GM12872 (cell line): ENCODE measurements around the gene CCDC142.

Experiments
- TF ChIP-seq, protein P1 (sequence below): IDR thresholded peaks from 3 replicates; pipeline ENCODE4 v1.5.1; 2011; ENCODE audit warnings: low read depth, mild to moderate bottlenecking, low read length, moderate library complexity; ENCODE audit not compliant: insufficient read depth

Gene CCDC142

DNA sequence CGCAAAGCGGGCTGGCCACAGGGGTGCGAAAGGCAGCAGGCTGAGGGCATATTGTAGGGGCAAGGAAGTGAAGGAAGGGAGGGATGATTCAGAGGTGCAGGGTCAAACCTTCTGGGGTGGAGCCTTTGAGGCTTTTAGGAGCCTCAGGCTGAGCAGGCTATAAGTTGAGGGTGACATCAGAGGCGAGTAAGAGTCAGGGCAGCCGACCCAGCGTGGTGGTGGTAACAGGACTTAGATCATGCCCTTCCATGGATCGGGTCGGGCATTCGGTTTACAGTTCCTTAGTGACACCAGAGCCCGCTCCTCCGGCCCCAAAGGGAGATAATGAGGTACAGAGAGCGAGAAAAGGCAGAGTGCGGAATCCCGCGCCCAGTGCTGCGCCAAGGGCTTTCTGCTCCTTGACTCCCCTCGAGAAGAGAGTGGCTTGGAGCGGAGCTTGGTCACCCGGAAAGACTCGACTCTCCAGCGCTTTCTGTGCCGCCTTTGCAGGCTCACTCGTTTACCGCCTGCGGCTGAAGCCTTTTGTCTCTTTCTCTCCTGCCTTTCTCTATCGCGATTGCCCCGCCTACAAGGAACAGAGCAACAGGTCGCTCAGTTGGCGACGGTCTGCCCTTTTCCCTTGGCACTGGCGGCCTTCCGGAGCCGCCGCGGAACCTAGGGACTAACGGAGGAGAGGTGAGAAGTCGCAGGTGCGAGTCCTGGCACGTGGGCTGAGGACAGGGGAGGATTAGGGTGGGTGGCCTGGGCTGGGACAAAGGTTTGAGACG, 15.9 kb upstream of the CCDC142 start:
- TF ChIP-seq, protein P1, sequence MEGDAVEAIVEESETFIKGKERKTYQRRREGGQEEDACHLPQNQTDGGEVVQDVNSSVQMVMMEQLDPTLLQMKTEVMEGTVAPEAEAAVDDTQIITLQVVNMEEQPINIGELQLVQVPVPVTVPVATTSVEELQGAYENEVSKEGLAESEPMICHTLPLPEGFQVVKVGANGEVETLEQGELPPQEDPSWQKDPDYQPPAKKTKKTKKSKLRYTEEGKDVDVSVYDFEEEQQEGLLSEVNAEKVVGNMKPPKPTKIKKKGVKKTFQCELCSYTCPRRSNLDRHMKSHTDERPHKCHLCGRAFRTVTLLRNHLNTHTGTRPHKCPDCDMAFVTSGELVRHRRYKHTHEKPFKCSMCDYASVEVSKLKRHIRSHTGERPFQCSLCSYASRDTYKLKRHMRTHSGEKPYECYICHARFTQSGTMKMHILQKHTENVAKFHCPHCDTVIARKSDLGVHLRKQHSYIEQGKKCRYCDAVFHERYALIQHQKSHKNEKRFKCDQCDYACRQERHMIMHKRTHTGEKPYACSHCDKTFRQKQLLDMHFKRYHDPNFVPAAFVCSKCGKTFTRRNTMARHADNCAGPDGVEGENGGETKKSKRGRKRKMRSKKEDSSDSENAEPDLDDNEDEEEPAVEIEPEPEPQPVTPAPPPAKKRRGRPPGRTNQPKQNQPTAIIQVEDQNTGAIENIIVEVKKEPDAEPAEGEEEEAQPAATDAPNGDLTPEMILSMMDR: no peak

DNA sequence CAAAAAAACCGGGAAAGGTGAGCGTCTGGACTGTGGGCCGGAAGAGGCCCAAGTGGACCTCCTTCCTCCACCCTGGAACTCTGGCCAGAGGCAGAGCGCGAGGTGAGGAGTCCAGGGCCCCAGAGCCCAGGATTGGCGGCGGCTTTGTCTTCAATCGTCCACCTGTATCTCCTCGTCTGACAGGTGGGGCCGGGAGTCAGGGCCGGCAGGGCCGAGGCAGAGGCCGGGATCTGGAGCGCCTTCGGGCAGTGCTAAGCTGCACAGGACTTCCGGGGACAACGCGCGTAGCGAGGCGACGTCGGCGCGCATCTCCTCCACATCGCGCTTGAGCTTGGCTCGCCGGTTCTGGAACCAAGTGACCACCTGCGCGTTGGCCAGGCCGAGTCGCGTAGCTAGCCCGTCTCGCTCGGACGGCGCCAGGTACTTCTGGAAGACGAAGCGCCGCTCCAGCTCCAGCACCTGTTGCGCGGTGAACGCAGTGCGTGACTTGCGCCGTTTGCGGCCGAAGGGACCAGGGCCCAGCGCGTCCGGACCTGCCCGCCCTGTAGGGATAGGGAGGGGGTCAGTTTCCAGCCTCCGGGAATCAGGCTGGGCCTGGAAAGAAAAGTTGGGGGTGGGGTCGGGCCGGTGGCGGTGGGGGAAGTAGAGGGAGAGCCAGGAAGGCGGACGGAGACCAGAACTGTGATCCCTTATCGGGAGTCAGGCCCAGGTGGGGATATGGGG, 15.1 kb upstream of the CCDC142 start:
- TF ChIP-seq, protein P1: no peak

DNA sequence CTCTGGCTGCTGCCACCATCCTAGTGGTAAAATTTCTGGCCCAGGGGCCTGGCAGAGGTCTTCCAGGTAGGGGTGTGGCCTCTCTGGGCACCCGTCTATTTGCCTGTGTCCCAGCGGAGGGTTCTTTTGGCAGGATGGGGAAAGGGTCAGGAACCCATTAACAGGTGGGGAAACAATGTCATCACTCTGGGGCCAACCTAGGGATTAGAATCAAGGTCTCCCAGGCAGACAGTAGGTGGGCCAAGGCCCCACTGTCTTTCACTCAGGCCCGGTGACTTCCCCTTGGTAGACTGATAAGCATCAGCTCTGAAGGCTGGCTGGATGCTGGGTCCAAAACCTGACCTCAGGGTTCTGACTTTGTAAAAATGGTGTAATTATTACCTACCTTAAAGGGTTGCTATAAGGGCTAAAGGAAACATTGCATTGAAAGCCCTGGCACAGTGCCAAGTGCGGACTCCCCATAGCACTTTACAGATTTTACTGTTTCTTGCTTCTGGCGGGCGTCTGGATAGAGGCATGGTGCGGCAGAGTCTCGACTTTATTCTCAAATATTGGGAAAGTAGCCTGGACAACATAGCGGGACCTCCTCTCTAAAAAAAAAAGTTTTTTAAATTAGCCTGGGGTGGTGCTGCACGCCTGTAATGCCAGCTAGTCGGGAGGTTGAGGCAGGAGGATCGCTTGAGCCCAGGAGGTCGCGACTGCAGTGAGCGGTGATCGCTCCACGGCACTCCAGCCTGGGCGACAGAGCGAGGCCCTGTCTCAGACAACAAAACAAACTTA, 14.4 kb upstream of the CCDC142 start:
- TF ChIP-seq, protein P1: no peak

DNA sequence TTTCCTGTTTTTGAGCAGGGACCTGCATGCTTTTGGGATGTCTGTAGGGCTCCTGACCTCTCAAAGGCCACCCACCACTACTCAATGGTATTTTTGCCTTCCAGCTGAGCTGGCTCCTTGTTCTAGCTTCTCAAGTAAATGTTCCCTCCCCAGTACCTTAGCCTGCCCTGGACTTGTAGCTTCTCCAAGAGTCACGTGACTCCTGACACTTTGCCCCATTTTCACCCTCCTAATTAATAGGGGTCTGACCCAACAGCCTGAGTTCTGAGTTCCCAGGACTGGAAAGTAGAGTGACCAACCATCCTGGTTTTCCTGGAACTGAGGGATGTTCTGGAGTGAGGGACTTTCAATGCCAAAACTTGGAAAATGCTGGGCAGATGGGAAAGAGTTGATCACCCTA, 12.6 kb upstream of the CCDC142 start:
- TF ChIP-seq, protein P1: no peak

DNA sequence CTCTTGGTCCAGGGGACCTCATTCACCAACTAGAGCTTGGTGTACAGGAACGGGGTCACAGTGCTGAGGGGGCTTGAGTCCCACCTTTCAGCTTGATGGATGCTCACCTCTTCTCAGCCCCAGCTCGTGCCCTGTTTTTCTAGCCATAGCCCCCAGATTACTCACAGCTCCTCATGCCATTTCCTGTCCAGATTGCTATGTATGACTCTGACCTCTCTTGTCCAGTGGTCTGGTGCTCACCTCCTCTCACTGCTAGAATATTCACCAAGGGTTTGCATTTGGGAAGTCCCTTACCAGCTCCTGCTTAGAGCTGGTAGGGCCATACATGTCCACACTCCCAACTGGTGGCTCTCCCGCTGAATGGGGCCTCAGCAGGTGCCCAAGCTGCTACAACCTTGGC, 10.7 kb upstream of the CCDC142 start:
- TF ChIP-seq, protein P1: no peak

DNA sequence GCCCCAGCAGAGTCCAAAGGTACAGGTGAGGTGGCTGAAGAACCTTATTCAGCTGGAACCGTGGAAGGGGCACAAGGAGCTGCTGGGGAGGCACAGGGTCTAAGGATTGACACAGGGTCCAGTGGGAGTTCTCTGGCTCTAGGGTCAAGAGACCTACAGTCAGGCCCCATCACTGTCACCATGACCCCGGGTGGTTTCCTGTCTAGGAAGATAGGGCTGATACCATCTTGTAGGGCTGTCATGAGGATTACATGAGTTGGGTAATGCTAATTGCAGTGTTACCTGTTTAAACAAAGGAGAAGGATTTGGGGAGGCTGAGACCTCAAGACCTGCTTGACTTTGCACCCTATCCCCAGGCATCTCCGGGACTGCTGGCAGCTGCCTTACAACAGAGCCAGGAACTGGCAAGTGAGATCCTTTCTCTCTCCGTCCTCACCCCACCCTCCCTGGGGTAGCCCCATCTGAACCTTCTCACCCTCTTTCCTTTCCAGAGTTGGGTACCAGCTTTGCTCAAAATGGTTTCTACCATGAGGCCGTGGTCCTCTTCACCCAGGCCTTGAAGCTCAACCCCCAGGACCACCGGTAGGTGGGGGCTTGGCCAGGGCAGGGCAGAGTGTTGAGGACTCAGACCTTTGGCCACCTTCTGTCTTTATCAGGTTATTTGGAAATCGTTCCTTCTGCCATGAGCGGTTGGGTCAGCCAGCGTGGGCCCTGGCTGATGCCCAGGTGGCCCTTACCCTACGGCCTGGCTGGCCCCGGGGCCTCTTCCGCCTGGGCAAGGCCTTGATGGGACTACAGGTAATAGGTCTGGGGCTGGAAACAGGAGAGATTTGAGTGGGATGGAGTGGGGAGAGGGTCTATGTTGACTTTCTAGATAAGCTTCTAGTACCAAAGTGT, 9.1 kb upstream of the CCDC142 start:
- TF ChIP-seq, protein P1: no peak
